ENCODE measurements around the gene IRF7. TPM values are rescaled to one million over a fixed set of nuclear protein-coding genes. Genes with fewer than 3 reads are reported as not detected.

IRF7 gene
- polyA plus RNA-seq, 1 experiment = 6.1 TPM

DNA sequence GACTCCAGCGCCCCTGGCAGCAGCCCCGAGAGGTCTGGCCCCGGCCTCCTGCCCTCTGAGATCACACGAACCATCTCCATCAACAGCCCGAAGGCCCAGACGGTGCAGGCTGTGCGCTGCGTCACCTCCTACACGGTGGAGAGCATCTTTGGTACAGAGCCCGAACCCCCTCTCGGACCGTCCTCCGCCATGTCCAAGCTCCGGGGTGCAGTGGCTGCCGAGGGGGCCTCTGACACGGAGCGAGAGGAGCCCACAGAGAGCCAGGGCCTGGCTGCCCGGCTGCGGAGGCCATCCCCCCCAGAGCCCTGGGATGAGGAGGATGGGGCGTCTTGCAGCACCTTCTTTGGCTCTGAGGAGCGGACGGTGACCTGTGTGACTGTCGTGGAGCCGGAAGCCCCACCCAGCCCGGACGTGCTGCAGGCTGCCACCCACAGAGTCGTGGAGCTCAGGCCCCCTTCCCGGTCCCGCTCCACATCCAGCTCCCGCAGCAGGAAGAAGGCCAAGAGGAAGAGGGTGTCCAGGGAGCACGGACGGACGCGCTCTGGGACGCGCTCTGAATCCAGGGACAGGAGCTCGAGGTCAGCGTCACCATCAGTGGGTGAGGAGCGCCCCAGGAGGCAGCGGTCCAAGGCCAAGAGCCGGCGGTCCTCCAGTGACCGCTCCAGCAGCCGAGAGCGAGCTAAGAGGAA lies 7.6 kb downstream of the IRF7 start:
- CTCF ChIA-PET = no interaction called here
- POLR2A ChIA-PET = no interaction called here
- Histone ChIP-seq H3K4me3 (ENCODE audit: low read depth, low read length) (no peak overlapping the region), H3K27me3 (ENCODE audit: control insufficient read depth, insufficient read depth, low read length) (no peaks in the 10 kb centered on the region), H3K36me3 (ENCODE audit: control insufficient read depth, insufficient read depth, low read length) (peaks cover 61% of the 10 kb centered on the region)
- DNase-seq (ENCODE audit: low read depth) = no peak
- TF ChIP-seq, protein P1, sequence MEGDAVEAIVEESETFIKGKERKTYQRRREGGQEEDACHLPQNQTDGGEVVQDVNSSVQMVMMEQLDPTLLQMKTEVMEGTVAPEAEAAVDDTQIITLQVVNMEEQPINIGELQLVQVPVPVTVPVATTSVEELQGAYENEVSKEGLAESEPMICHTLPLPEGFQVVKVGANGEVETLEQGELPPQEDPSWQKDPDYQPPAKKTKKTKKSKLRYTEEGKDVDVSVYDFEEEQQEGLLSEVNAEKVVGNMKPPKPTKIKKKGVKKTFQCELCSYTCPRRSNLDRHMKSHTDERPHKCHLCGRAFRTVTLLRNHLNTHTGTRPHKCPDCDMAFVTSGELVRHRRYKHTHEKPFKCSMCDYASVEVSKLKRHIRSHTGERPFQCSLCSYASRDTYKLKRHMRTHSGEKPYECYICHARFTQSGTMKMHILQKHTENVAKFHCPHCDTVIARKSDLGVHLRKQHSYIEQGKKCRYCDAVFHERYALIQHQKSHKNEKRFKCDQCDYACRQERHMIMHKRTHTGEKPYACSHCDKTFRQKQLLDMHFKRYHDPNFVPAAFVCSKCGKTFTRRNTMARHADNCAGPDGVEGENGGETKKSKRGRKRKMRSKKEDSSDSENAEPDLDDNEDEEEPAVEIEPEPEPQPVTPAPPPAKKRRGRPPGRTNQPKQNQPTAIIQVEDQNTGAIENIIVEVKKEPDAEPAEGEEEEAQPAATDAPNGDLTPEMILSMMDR (IDR thresholded peaks at IDR 0.05; ENCODE audit: insufficient read depth, low read depth, low read length) = no peak

DNA sequence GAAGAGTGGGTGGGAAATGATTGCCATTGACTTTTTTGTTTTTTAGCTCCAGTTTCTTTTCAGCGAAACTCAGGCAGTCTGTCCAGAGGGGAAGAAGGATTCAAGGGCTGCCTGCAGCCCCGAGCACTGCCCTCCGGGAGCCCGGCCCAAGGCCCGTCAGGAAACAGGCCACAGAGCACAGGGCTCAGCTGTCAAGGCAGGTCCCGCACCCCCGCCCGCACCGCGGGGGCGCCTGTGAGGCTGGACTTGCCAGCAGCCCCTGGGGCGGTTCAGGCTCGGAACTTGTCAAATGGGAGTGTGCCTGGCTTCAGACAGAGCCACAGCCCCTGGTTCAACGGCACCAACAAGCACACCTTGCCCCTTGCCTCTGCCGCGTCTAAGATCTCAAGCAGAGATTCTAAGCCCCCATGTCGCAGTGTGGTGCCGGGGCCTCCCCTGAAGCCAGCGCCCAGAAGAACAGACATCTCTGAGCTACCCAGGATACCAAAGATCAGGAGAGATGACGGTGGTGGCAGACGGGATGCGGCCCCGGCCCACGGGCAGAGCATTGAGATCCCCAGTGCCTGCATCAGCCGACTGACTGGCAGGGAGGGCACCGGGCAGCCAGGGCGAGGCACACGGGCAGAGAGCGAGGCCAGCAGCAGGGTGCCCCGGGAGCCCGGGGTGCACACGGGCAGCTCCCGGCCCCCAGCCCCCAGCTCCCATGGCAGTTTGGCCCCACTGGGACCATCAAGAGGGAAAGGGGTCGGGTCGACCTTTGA lies 8.6 kb downstream of the IRF7 start:
- DNase-seq (ENCODE audit: low read depth) = no peak
- TF ChIP-seq, protein P1 (IDR thresholded peaks at IDR 0.05; ENCODE audit: insufficient read depth, low read depth, low read length) = no peak
- Histone ChIP-seq H3K27me3 (ENCODE audit: control insufficient read depth, insufficient read depth, low read length) (no peaks in the 10 kb centered on the region), H3K36me3 (ENCODE audit: control insufficient read depth, insufficient read depth, low read length) (peaks cover 54% of the 10 kb centered on the region), H3K4me3 (ENCODE audit: low read depth, low read length) (no peak overlapping the region)
- CTCF ChIA-PET = no interaction called here
- POLR2A ChIA-PET = no interaction called here

DNA sequence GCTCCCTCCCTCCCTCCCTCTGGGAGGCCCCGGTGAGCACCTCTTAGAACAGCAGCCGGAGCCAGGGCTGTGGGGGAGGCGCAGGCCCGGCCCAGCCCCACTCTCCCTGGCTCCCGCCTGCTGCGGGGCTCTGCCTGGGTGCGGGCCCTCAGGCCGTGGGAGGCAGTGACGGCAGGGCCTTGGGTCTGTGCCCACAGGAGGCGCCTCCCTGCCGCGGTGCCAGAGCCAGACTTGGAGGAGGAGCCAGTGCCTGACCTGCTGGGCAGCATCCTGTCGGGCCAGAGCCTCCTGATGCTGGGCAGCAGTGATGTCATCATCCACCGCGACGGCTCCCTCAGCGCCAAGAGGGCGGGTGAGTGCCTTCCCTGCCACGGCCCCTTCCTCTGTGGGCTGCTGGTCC lies 9.5 kb downstream of the IRF7 start:
- H3K27me3 ChIP-seq (ENCODE audit: control insufficient read depth, insufficient read depth, low read length) = no peaks in the 10 kb centered on the region
- no peak for DNase-seq (ENCODE audit: low read depth)
- CTCF ChIA-PET = no interaction called here
- peaks cover 57% of the 10 kb centered on the region for H3K36me3 ChIP-seq (ENCODE audit: control insufficient read depth, insufficient read depth, low read length)
- POLR2A ChIA-PET = interaction anchor here (0.6 kb wide), 1 partner anchor 30 kb away, joined by 3 read pairs; the partner anchor contains the start of gene PHRF1
- TF ChIP-seq, protein P1 (IDR thresholded peaks at IDR 0.05; ENCODE audit: insufficient read depth, low read depth, low read length) = no peak
- H3K4me3 ChIP-seq (ENCODE audit: low read depth, low read length) = no peak overlapping the region

DNA sequence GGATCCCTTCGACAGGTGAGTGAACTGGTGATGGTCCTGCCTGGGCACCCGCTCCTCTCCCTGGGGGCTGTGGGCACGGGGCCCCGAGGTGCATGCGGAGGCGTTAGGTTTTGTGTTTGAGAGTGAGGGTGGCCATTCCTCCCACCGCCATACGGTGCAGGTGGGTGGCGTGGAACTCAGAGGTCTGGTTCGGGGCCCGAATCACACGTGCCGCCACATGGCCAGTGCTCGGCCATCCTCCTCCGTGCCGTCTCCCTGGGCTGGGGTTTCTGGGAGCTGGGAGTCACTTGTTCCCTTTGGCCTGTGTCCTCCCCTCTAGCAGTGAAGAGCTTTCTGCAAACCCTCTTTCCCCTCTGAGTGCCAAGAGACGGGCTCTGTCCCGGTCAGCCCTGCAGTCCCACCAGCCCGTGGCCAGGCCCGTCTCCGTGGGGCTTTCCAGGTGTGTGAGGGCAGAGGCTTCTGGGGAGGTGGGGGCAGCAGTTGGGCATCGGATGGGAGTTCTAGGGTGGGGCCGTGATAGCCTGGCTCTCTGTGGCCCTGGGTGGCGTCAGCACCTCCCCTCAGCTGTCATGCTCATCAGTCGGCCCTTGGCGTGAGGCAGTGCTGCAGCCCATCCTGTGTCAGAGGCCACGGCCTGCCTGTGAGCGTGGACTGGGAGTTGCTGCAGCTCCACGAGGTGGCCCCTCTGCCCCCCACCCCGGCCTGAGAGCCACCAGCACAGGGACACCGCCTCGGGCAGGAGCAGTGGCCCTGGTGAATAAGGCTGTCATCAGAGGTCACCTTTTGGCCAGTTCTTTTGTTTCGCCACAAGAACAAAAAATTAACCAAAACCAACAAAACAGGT lies 10.2 kb downstream of the IRF7 start:
- TF ChIP-seq, protein P1 (IDR thresholded peaks at IDR 0.05; ENCODE audit: insufficient read depth, low read depth, low read length) = no peak

DNA sequence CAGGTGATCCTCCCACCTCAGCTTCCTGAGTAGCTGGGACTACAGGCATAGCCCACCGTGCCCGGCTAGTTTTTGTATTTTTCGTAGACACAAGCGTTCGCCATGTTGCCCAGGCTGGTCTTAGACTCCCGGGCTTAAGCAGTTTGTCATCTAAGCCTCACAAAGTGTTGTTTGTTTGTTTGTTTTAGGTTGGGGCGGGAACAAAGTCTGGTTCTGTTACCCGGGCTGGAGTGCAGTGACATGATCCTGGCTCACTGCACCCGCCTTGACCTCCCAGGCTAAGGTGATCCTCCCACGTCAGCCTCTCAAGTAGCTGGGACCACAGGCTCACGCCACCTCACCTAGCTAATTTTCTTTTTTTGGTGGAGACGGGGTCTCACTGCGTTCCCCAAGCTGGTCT lies 12.6 kb downstream of the IRF7 start:
- Histone ChIP-seq H3K36me3 (ENCODE audit: control insufficient read depth, insufficient read depth, low read length) (peaks cover 45% of the 10 kb centered on the region), H3K27me3 (ENCODE audit: control insufficient read depth, insufficient read depth, low read length) (no peaks in the 10 kb centered on the region), H3K4me3 (ENCODE audit: low read depth, low read length) (no peak overlapping the region)
- ChIA-PET CTCF (interaction anchor here (0.9 to 2.1 kb wide), 2 partner anchors 9 kb away, joined by 5 to 6 read pairs; no protein-coding TSS in a partner anchor), POLR2A (no interaction called here)
- TF ChIP-seq, protein P1 (IDR thresholded peaks at IDR 0.05; ENCODE audit: insufficient read depth, low read depth, low read length) = no peak
- no peak for DNase-seq (ENCODE audit: low read depth)

More for the DNA sequence above, 10.2 kb downstream of the IRF7 start:
- peaks cover 50% of the 10 kb centered on the region for H3K36me3 ChIP-seq (ENCODE audit: control insufficient read depth, insufficient read depth, low read length)
- no peak for DNase-seq (ENCODE audit: low read depth)
- ChIA-PET CTCF (no interaction called here), POLR2A (no interaction called here)
- no peak overlapping the region for H3K4me3 ChIP-seq (ENCODE audit: low read depth, low read length)
- no peaks in the 10 kb centered on the region for H3K27me3 ChIP-seq (ENCODE audit: control insufficient read depth, insufficient read depth, low read length)

Measured in BJ (cell line).